OCI-LY7 (cell line): Measurements from ENCODE around the gene MACROH2A1.

Source experiments
- CTCF ChIP-seq: fragments of 200-600 bp; sonication (generic); conservative IDR thresholded peaks from 2 replicates; pipeline ENCODE4 v1.5.1; 2014; ENCODE audit warnings: mild to moderate bottlenecking, antibody characterized with exemption, low read length, moderate library complexity, mixed read lengths
- EZH2phosphoT487 ChIP-seq: fragments of 200-600 bp; sonication (generic); IDR thresholded peaks from 2 replicates; pipeline ENCODE4 v1.6.1; 2018; ENCODE audit warnings: low read depth, borderline replicate concordance, mild to moderate bottlenecking, mixed run types, antibody characterized with exemption, low read length, moderate library complexity, mixed read lengths

DNA sequence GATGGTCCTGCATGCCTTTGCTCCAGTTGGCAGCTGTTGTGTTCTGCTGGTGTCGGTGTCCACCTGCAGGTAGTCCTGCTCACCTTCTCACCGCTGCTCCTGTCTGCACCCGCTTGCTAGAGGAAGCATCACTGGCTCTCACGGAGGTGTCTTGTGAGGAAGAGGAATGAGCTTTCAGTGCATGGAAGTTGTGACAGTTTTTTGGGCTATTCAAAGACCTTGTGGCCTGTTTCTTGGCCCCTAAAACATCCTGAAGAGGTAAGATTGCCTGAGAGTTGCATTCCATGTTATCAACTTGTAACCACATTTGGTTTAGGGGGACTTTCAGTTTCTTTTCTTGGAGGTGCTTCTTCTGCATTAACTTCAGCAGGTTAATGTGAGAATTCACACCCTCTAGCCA, 85.6 kb downstream of the MACROH2A1 start:
- no peak for TF ChIP-seq CTCF
- no peak for TF ChIP-seq EZH2phosphoT487
